ENCODE measurements around the gene ETS2.

Gene ETS2

GRCh38 chr21:38780879-38781278, 24.9 kb upstream of the ETS2 start:
- DNase-seq (ENCODE audit: low read depth): no peak

GRCh38 chr21:38784458-38785266, 21.1 kb upstream of the ETS2 start:
- DNase-seq (ENCODE audit: low read depth): no peak

- no peak for DNase-seq (ENCODE audit: low read depth)
These were observed 20.2 kb upstream of the ETS2 start for GRCh38 chr21:38785483-38785882.

GRCh38 chr21:38787016-38787415, 18.7 kb upstream of the ETS2 start:
- DNase-seq (ENCODE audit: low read depth): no peak

- DNase-seq (ENCODE audit: low read depth): peak; percentile 67
These were observed 18.1 kb upstream of the ETS2 start for GRCh38 chr21:38787461-38788274.

GRCh38 chr21:38788275-38788905, 17.3 kb upstream of the ETS2 start:
- no peak for DNase-seq (ENCODE audit: low read depth)

- DNase-seq (ENCODE audit: low read depth): no peak
These were observed 16.5 kb upstream of the ETS2 start for GRCh38 chr21:38789275-38789674.

GRCh38 chr21:38790059-38790458, 15.7 kb upstream of the ETS2 start:
- DNase-seq (ENCODE audit: low read depth): no peak

GRCh38 chr21:38790961-38791360, 14.8 kb upstream of the ETS2 start:
- no peak for DNase-seq (ENCODE audit: low read depth)

GRCh38 chr21:38792676-38793459, 12.9 kb upstream of the ETS2 start:
- DNase-seq (ENCODE audit: low read depth): no peak

GRCh38 chr21:38793926-38794713, 11.6 kb upstream of the ETS2 start:
- no peak for DNase-seq (ENCODE audit: low read depth)

- no peak for DNase-seq (ENCODE audit: low read depth)
These were observed 10.8 kb upstream of the ETS2 start for GRCh38 chr21:38794978-38795377.

- DNase-seq (ENCODE audit: low read depth): no peak
These were observed 10.3 kb upstream of the ETS2 start for GRCh38 chr21:38795475-38795874.

GRCh38 chr21:38796424-38796823, 9.3 kb upstream of the ETS2 start:
- no peak for DNase-seq (ENCODE audit: low read depth)

GRCh38 chr21:38797470-38797869, 8.3 kb upstream of the ETS2 start:
- DNase-seq (ENCODE audit: low read depth): no peak

GRCh38 chr21:38798081-38798480, 7.6 kb upstream of the ETS2 start:
- DNase-seq (ENCODE audit: low read depth): no peak

GRCh38 chr21:38798481-38798882, 7.2 kb upstream of the ETS2 start:
- DNase-seq (ENCODE audit: low read depth): no peak

GRCh38 chr21:38800046-38800758, 5.5 kb upstream of the ETS2 start:
- no peak for DNase-seq (ENCODE audit: low read depth)

- DNase-seq (ENCODE audit: low read depth): no peak
These were observed 4.6 kb upstream of the ETS2 start for GRCh38 chr21:38800924-38801744.
